Measurements from ENCODE around the gene POLH.
"Not testable (repeated sequence)": the region's sequence is repeated elsewhere in the genome, so short reads cannot be mapped to it uniquely, and the experiment has no call there.

POLH gene

DNA sequence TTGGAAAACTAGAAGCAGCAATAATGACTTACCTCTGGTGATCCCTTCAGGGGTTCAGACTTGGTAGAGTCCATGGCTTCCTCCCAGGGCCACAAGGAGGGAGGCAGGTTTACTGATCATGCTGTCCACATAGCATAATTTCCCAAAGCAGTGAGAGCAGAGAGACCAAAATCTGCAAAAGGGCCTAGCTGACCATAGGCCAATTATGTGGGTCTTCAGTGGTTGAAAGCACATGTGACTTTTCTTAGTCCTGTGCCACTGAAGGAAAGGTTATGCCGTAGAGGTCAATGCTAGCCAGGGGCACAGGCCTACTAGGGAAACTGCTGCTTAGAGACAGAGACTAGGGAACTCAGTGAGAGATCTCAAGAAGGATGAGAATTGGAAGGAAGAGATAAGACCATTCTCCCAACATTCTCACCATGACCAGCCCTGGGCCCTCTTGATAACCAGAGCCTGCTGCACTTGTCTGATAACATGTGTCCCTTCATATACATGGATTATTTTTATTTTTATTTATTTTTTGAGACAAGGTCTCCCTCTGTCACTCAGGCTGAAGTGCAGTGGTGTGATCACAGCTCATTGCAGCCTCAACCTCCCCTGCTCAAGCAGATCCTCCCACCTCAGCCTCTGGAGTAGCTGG lies 55.1 kb downstream of the POLH start:
- no peak for DNase-seq (ENCODE audit: low read depth in 2 of 2)

GRCh38 chr6:43633002-43633401 lies 57.0 kb downstream of the POLH start:
- not testable (repeated sequence) for DNase-seq (ENCODE audit: low read depth in 2 of 2)

DNA sequence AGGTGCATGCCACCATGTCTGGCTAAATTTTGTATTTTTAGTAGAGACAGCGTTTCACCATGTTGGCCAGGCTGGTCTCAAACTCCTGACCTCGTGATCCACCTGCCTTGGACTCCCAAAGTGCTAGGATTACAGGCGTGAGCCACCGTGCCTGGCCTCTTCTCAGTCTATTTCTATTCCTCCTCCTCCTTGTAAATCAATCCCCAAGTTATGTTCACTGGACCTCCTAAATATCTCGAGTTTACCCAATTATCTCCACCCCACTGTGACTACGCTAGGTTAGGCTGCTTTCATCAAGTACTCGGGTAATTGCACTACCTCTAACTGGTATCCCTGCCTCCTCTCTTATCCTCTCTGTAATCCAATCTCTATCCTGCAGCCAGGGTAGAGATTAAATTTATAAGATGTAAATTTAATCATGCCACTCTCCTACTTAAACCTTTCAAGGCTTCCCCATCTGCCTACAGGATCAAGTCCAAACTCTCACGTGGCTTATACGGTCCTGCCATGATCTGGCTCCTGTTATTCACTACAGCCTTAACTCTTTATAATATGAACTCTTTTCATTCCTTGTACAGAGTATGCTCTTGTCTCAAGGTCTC lies 58.8 kb downstream of the POLH start:
- DNase-seq (ENCODE audit: low read depth in 2 of 2), result no peak

- peak; percentile 75 to 76 for DNase-seq (ENCODE audit: low read depth in 2 of 2)
These were observed 59.7 kb downstream of the POLH start, which contains the start of gene MAD2L1BP for GRCh38 chr6:43635387-43636307. Gene MAD2L1BP, plus strand, starts transcription at chr6:43635840. Its CDS starts 36 bp downstream, at chr6:43635876.

DNA sequence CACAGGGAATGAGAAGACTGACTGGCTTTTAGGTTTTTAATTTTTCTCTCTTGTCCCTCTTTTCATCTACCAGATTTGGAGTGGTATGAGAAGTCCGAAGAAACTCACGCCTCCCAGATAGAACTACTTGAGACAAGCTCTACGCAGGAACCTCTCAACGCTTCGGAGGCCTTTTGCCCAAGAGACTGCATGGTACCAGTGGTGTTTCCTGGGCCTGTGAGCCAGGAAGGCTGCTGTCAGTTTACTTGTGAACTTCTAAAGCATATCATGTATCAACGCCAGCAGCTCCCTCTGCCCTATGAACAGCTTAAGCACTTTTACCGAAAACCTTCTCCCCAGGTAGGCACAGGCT lies 60.3 kb downstream of the POLH start:
- no peak for DNase-seq (ENCODE audit: low read depth in 2 of 2)

- DNase-seq (ENCODE audit: low read depth in 2 of 2), result no peak
These were observed 64.2 kb downstream of the POLH start for GRCh38 chr6:43639984-43640800.

GRCh38 chr6:43644940-43645612 lies 69.1 kb downstream of the POLH start, which contains the start of gene RSPH9:
Gene RSPH9, plus strand, starts transcription at chr6:43645036. Its CDS starts 63 bp downstream, at chr6:43645099.
- DNase-seq (ENCODE audit: low read depth in 2 of 2), result peak; percentile 42 to 61

DNA sequence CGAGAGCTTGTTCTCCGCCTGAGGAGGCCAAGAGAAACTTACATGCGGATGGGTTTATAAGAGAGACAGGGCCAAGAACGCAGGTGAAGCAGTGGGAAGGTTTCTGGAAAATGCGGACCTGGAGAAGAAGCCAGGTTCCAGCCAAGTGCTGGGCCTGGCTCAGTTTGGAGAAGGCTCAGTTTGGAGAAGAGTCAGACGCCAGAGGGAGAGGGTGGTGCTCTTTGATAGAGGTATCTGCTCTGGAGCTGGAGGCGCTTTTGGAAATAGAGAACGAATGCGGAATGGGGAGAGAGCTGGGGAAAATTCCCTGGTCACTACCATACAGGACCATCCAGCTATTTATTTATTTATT lies 69.6 kb downstream of the POLH start:
- no peak for DNase-seq (ENCODE audit: low read depth in 2 of 2)

DNA sequence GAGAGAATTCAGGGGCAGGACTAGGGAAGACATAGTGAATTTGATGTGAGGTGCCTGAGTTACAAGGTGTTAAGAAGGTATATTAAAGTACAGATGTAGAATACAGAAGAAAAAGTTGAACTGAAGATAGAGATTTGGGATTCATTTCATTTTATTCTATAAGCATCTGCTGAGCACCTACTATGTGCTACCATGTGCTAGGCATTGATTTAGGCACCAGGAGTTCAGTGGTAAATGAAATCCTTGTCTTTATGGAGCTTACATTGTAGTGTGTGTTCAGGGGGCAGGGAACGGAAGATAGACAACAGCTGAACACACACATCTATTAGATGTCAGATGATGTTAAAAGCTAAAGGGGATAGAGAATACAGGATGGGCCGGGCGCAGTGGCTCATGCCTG lies 71.6 kb downstream of the POLH start:
- no peak for DNase-seq (ENCODE audit: low read depth in 2 of 2)

GRCh38 chr6:43648248-43648647 lies 72.3 kb downstream of the POLH start:
- DNase-seq (ENCODE audit: low read depth in 2 of 2), result no peak

DNA sequence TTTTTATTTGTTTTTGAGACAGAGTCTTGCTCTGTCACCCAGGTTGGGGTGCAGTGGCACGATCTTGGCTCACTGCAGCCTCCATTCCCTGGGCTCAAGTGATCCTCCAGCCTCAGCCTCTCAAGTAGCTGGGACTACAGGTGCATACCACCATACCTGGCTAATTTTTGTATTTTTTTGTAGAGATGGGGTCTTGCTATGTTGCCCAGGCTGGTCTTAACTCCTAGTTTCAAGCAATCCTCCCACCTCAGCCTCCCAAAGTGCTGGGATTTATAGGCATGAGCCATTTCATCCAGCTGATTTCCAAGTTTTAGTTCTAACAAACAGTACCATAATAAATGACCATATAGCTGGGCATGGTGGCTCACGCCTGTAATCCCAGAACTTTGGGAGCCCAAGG lies 76.8 kb downstream of the POLH start:
- DNase-seq (ENCODE audit: low read depth in 2 of 2), result not testable (repeated sequence)

- no peak for DNase-seq (ENCODE audit: low read depth in 2 of 2)
These were observed 81.3 kb downstream of the POLH start for GRCh38 chr6:43657221-43657802.

DNA sequence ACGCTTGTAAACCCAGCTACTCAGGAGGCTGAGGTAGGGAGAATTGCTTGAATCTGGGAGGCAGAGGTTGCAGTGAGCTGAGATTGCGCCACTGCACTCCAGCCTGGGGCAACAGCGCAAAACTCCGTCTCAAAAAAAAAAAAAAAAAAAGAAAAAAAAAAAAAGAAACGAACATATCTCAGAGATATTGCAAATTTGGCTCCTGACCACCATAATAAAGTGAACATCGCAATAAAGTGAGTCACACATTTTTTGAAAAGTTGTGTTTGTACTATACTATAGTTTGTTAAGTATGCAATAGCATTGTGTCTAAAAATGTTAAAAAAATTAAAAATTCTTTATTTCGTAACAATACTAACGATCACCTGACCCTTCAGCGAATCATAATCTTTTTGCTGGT lies 82.2 kb downstream of the POLH start:
- no peak for DNase-seq (ENCODE audit: low read depth in 2 of 2)

DNA sequence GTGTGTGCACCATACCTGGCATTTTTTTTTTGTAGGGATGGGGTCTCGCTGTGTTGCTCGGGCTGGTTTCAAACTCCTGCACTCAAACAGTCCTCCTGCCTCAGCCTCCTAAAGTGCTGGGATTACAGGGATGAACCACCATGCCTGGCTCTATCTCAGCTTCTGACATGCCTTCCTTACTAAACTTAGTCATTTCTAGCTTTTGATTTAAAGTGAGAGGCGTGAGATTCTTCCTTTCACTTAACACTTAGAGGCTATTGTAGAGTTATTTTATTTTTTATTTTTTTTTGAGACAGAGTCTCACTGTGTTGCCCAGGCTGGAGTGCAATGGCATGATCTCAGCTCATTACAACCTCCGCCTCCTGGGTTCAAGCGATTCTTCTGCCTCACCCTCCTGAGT lies 87.0 kb downstream of the POLH start:
- not testable (repeated sequence) for DNase-seq (ENCODE audit: low read depth in 2 of 2)
